Panc1 (cell line): ENCODE results near the gene GRHL3. TPM values are rescaled to one million over a fixed set of nuclear protein-coding genes. Genes with fewer than 3 reads are reported as not detected.

Source experiments
- ATAC-seq: fragments of 200-7000 bp; cut with Tn5 transposase; 2 replicates; pipeline ENCODE4 v1.9.1; 2020; ENCODE audit warnings: mild to moderate bottlenecking, moderate library complexity
- BruUV-seq: library from RNA; stranded (reverse); fragments of 400-500 nt; replicated peaks from 2 replicates; lab custom pipeline; 2021; lab: Mats Ljungman, UMichigan
- CTCF ChIA-PET: fragments of 300-600 bp; sonication (Branson Sonifier 250); formaldehyde crosslinking; loops from one replicate; lab custom pipeline; 2022; ENCODE audit warnings: antibody characterized with exemption; lab: Charles Lee
- POLR2A ChIA-PET: fragments of 300-600 bp; sonication (Branson Sonifier 250); formaldehyde crosslinking; loops from one replicate; lab custom pipeline; 2022; ENCODE audit warnings: antibody characterized with exemption; lab: Charles Lee
- DNase-seq: peaks from one replicate; pipeline ENCODE4 v3.0.0-alpha.2; 2010; ENCODE audit warnings: low read depth, low spot score
- H3K27ac ChIP-seq: 2 replicates; pipeline ENCODE4 v1.5.1; 2011; ENCODE audit warnings: mild to moderate bottlenecking, low read length, inconsistent platforms
- H3K27me3 ChIP-seq: fragments of 200-500 bp; sonication (Bioruptor generic); 2 replicates; pipeline ENCODE4 v1.6.0; 2014; ENCODE audit warnings: low read length, inconsistent platforms; ENCODE audit not compliant: control insufficient read depth, insufficient read depth
- H3K36me3 ChIP-seq: fragments of 200-500 bp; sonication (Bioruptor generic); 2 replicates; pipeline ENCODE4 v1.5.1; 2014; ENCODE audit warnings: inconsistent platforms, mild to moderate bottlenecking, low read length, moderate library complexity; ENCODE audit not compliant: control insufficient read depth, insufficient read depth
- H3K4me1 ChIP-seq: 2 replicates; pipeline ENCODE4 v1.5.1; 2011; ENCODE audit warnings: inconsistent platforms, mild to moderate bottlenecking, low read length, moderate library complexity; ENCODE audit not compliant: control insufficient read depth, insufficient read depth
- H3K4me3 ChIP-seq, 2 experiments: 2 replicates each; pipeline ENCODE4 v1.5.1; 2011 to 2012; ENCODE audit warnings: low read depth in 2 of 2, low read length in 2 of 2, mild to moderate bottlenecking in 2 of 2, inconsistent platforms in 1 of 2, moderate library complexity in 1 of 2
- H3K9me3 ChIP-seq: fragments of 200-500 bp; sonication (Bioruptor generic); 2 replicates; pipeline ENCODE4 v1.5.1; 2014; ENCODE audit warnings: low read depth, mild to moderate bottlenecking, inconsistent platforms, low read length, moderate library complexity; ENCODE audit not compliant: control insufficient read depth, insufficient read depth
- POLR2AphosphoS5 ChIP-seq: IDR thresholded peaks from 2 replicates; pipeline ENCODE4 v1.6.1; 2012; ENCODE audit warnings: mild to moderate bottlenecking, low read depth, low read length, moderate library complexity
- SIN3A ChIP-seq: IDR thresholded peaks from 2 replicates; pipeline ENCODE4 v1.6.1; 2012; ENCODE audit warnings: low read depth, mild to moderate bottlenecking, low read length, moderate library complexity, borderline replicate concordance; ENCODE audit not compliant: insufficient read depth
- TCF7L2 ChIP-seq: IDR thresholded peaks from 2 replicates; pipeline ENCODE4 v1.6.1; 2011; ENCODE audit warnings: mild to moderate bottlenecking, low read depth, low read length, inconsistent platforms
- in situ Hi-C: cut with HindIII; loops from 2 replicates; pipeline ENCODE4 v1.10.0; 2016; ENCODE audit warnings: low sequenced_read_pairs, low pct_unique_long_range_greater_than_20kb
- intact Hi-C: fragments of 100-400 bp; cut with micrococcal nuclease; formaldehyde crosslinking; loops from one replicate; pipeline ENCODE4 v1.10.0; 2022; ENCODE audit not compliant: unreplicated experiment
- total RNA-seq: library from RNA; stranded (reverse); gene quantifications from one replicate; pipeline ENCODE4 v1.2.1, GENCODE V29; 2021; ENCODE audit not compliant: unreplicated experiment
- TF ChIP-seq, protein P1 (sequence below), 2 experiments: IDR thresholded peaks; 2 replicates each; pipeline ENCODE4 v1.6.1; 2011 to 2012; ENCODE audit warnings: low read depth in 2 of 2, control low read depth in 1 of 2, low read length in 1 of 2, mild to moderate bottlenecking in 1 of 2, moderate library complexity in 1 of 2; ENCODE audit not compliant: insufficient read depth in 1 of 2
- TF ChIP-seq, protein P2 (sequence below): fragments of 450-650 bp; IDR thresholded peaks from 2 replicates; pipeline ENCODE4 v1.5.1; 2017; ENCODE audit warnings: mild to moderate bottlenecking

GRHL3 gene
- total RNA-seq, 1 experiment from 2014 or later = 16.7 TPM

DNA sequence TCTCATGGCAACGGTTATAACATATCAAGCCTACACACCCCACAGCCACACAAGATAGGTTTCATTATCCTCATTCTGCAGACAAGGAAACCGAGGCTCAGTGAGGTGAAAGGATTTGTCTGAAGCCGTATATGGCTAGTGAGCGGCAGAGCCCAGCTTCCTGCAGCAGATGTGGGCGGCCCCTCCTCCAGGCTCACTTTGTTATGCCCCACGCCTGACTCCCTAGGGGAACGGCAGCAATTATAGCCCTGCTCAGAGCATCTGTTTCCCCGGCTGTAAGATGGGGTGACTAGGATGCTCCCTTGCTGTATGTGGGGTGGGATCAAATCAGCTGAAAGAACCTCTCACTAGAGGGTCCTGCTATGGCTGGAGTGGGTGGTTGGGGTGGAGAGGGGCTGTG, 22.1 kb downstream of the GRHL3 start:
- TF ChIP-seq TCF7L2 (no peak), POLR2AphosphoS5 (no peak), SIN3A (no peak)
- TF ChIP-seq, protein P1, sequence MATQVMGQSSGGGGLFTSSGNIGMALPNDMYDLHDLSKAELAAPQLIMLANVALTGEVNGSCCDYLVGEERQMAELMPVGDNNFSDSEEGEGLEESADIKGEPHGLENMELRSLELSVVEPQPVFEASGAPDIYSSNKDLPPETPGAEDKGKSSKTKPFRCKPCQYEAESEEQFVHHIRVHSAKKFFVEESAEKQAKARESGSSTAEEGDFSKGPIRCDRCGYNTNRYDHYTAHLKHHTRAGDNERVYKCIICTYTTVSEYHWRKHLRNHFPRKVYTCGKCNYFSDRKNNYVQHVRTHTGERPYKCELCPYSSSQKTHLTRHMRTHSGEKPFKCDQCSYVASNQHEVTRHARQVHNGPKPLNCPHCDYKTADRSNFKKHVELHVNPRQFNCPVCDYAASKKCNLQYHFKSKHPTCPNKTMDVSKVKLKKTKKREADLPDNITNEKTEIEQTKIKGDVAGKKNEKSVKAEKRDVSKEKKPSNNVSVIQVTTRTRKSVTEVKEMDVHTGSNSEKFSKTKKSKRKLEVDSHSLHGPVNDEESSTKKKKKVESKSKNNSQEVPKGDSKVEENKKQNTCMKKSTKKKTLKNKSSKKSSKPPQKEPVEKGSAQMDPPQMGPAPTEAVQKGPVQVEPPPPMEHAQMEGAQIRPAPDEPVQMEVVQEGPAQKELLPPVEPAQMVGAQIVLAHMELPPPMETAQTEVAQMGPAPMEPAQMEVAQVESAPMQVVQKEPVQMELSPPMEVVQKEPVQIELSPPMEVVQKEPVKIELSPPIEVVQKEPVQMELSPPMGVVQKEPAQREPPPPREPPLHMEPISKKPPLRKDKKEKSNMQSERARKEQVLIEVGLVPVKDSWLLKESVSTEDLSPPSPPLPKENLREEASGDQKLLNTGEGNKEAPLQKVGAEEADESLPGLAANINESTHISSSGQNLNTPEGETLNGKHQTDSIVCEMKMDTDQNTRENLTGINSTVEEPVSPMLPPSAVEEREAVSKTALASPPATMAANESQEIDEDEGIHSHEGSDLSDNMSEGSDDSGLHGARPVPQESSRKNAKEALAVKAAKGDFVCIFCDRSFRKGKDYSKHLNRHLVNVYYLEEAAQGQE (IDR thresholded peaks at IDR 0.05; ENCODE audit: insufficient read depth in 1 of 2, low read depth in 2 of 2, low read length in 1 of 2) = no peak
- TF ChIP-seq, protein P2, sequence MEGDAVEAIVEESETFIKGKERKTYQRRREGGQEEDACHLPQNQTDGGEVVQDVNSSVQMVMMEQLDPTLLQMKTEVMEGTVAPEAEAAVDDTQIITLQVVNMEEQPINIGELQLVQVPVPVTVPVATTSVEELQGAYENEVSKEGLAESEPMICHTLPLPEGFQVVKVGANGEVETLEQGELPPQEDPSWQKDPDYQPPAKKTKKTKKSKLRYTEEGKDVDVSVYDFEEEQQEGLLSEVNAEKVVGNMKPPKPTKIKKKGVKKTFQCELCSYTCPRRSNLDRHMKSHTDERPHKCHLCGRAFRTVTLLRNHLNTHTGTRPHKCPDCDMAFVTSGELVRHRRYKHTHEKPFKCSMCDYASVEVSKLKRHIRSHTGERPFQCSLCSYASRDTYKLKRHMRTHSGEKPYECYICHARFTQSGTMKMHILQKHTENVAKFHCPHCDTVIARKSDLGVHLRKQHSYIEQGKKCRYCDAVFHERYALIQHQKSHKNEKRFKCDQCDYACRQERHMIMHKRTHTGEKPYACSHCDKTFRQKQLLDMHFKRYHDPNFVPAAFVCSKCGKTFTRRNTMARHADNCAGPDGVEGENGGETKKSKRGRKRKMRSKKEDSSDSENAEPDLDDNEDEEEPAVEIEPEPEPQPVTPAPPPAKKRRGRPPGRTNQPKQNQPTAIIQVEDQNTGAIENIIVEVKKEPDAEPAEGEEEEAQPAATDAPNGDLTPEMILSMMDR = no peak
- in situ Hi-C loops (no loop called here), intact Hi-C loops (no loop called here)
- Histone ChIP-seq H3K27me3 (no peaks in the 10 kb centered on the region), H3K27ac (no peak overlapping the region), H3K4me1 (peaks cover 3% of the 10 kb centered on the region), H3K9me3 (no peaks in the 10 kb centered on the region), H3K4me3 (no peak overlapping the region), H3K36me3 (no peaks in the 10 kb centered on the region)
- no peak for ATAC-seq
- BruUV-seq = no TSS peak
- DNase-seq = no peak
- ChIA-PET CTCF (no interaction called here), POLR2A (no interaction called here)

DNA sequence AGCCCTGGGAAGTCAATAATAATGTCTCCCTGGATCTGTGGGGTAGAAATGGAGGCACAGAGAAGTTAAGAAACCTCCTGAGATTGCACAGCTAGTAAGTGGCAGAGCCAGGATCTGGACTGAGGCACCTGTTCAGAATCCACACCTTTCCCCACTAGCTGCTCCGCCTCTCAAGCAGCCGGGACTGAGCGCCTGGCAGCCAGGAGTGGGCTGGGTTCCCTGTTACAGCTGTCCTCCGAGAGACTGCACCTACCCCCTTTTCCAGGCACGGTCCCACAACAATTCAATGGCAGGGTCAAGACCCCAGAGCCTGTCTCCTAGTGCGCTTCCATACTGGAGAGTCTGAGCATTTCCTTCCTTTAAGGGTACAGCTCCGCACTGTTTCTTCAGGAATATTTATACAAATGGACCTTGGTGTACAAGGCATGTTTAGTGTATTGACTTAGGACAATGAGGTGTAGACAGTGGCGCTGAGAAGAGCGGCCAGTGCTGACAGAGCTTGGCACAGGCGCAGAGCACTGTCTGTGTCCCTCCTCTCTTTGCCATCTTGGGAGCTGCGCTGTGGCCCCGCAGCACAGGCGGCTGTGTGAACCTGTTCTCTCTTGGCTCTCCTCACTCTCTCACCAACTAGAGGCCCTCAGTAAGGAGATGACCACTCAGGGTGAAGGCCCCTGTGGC, 24.4 kb downstream of the GRHL3 start:
- intact Hi-C loops = no loop called here
- no TSS peak for BruUV-seq

More for the DNA sequence above, 24.4 kb downstream of the GRHL3 start:
- Histone ChIP-seq H3K9me3 (no peaks in the 10 kb centered on the region), H3K4me3 (no peak overlapping the region), H3K4me1 (peaks cover 3% of the 10 kb centered on the region), H3K27ac (no peak overlapping the region), H3K27me3 (no peaks in the 10 kb centered on the region), H3K36me3 (no peaks in the 10 kb centered on the region)
- TF ChIP-seq, protein P1 (IDR thresholded peaks at IDR 0.05; ENCODE audit: insufficient read depth in 1 of 2, low read depth in 2 of 2, low read length in 1 of 2) = no peak
- TF ChIP-seq POLR2AphosphoS5 (no peak), TCF7L2 (no peak), SIN3A (no peak)
- TF ChIP-seq, protein P2 = no peak
- ChIA-PET POLR2A (no interaction called here), CTCF (interaction anchor here (1.0 kb wide), 1 partner anchor 141 kb away, joined by 3 read pairs; no protein-coding TSS in a partner anchor)
- DNase-seq = no peak
- in situ Hi-C loops = no loop called here
- ATAC-seq = peak; percentile 43
